Vagina (tissue), 2 donors: ENCODE results near the gene SLC12A5. TPM values are rescaled to one million over a fixed set of nuclear protein-coding genes. Genes with fewer than 3 reads are reported as not detected.
"Not testable (repeated sequence)": the region's sequence is repeated elsewhere in the genome, so short reads cannot be mapped to it uniquely, and the experiment has no call there.

Source experiments
- DNase-seq, 2 donors: peaks; one replicate each; pipeline ENCODE4 v3.0.0-alpha.2; 2017; ENCODE audit errors: extremely low spot score in 2 of 2
- H3K27ac ChIP-seq: fragments of 200-600 bp; sonication (generic); one replicate; pipeline ENCODE4 v1.5.1; 2019
- H3K27me3 ChIP-seq: fragments of 200-600 bp; sonication (generic); one replicate; pipeline ENCODE4 v1.5.1; 2019
- H3K36me3 ChIP-seq, 2 donors: fragments of 200-600 bp; sonication (generic); one replicate each; pipeline ENCODE4 v1.5.1; 2017 to 2019
- H3K4me1 ChIP-seq: fragments of 200-600 bp; sonication (generic); one replicate; pipeline ENCODE4 v1.5.1; 2019
- H3K4me3 ChIP-seq, 2 donors: fragments of 200-600 bp; sonication (generic); 1 replicate in 1 of 2; 2 replicates in 1 of 2; pipeline ENCODE4 v1.5.1; 2016 to 2019
- H3K9me3 ChIP-seq: fragments of 200-600 bp; sonication (generic); one replicate; pipeline ENCODE4 v1.5.1; 2019
- CTCF ChIP-seq, 3 experiments: fragments of 450-650 bp in 2 of 3; fragments of 200-600 bp in 1 of 3; sonication (generic) in 1 of 3; IDR thresholded peaks; one replicate each; pipeline ENCODE4 v1.5.1; 2017 to 2019; ENCODE audit warnings: antibody characterized with exemption in 3 of 3, mild to moderate bottlenecking in 2 of 3, moderate library complexity in 2 of 3
- POLR2A ChIP-seq, 2 donors: fragments of 450-650 bp; IDR thresholded peaks; one replicate each; pipeline ENCODE4 v1.6.1; 2017; ENCODE audit warnings: antibody characterized with exemption in 2 of 2, mild to moderate bottlenecking in 2 of 2, moderate library complexity in 2 of 2
- POLR2AphosphoS5 ChIP-seq, 2 donors: sonication (generic); formaldehyde crosslinking; IDR thresholded peaks; one replicate each; pipeline ENCODE4 v1.9.0; 2017; ENCODE audit warnings: antibody characterized with exemption in 2 of 2, mild to moderate bottlenecking in 2 of 2, low read depth in 1 of 2; ENCODE audit not compliant: insufficient read depth in 1 of 2
- intact Hi-C: fragments of 100-400 bp; cut with DNase I; formaldehyde crosslinking; loops from one replicate; pipeline ENCODE4 v1.15.1; 2023
- total RNA-seq: library from RNA; depleted of rRNA; stranded (reverse); fragments of >200 nt; gene quantifications from one replicate; pipeline ENCODE4 v1.2.3, GENCODE V29; 2016

SLC12A5 gene
- total RNA-seq, 1 donor from 2014 or later, result not detected

GRCh38 chr20:46099491-46100287 lies 70.7 kb downstream of the SLC12A5 start:
- Histone ChIP-seq H3K4me3 (no peak overlapping the region), H3K36me3 (no peaks in the 10 kb centered on the region), H3K9me3 (no peaks in the 10 kb centered on the region), H3K27ac (no peak overlapping the region), H3K4me1 (peaks cover 8% of the 10 kb centered on the region), H3K27me3 (no peaks in the 10 kb centered on the region)
- TF ChIP-seq CTCF (IDR thresholded peaks at IDR 0.05), result no peak
- TF ChIP-seq POLR2AphosphoS5 (IDR thresholded peaks at IDR 0.05; ENCODE audit: insufficient read depth in 1 of 2, low read depth in 1 of 2), result no peak
- no peak for TF ChIP-seq POLR2A (IDR thresholded peaks at IDR 0.05)
- no peak for DNase-seq
- intact Hi-C loops, result no loop called here

- DNase-seq, H3K4me1 ChIP-seq, H3K36me3 ChIP-seq, H3K4me3 ChIP-seq, intact Hi-C loops, H3K27ac ChIP-seq, H3K9me3 ChIP-seq, H3K27me3 ChIP-seq: not testable (repeated sequence)
Measured at GRCh38 chr20:46100444-46100843, 71.4 kb downstream of the SLC12A5 start.

GRCh38 chr20:46100988-46101387 lies 72.0 kb downstream of the SLC12A5 start:
- H3K27me3 ChIP-seq, result no peaks in the 10 kb centered on the region
- H3K36me3 ChIP-seq, result no peaks in the 10 kb centered on the region
- H3K9me3 ChIP-seq, result no peaks in the 10 kb centered on the region
- peaks cover 8% of the 10 kb centered on the region for H3K4me1 ChIP-seq
- DNase-seq, result no peak
- no peak for TF ChIP-seq POLR2AphosphoS5 (IDR thresholded peaks at IDR 0.05; ENCODE audit: insufficient read depth in 1 of 2, low read depth in 1 of 2)
- TF ChIP-seq POLR2A (IDR thresholded peaks at IDR 0.05), result no peak
- TF ChIP-seq CTCF (IDR thresholded peaks at IDR 0.05), result no peak
- no peak overlapping the region for H3K27ac ChIP-seq
- no peak overlapping the region for H3K4me3 ChIP-seq
- intact Hi-C loops, result no loop called here

- intact Hi-C loops, result no loop called here
- Histone ChIP-seq H3K9me3 (no peaks in the 10 kb centered on the region), H3K27ac (no peak overlapping the region), H3K4me1 (peaks cover 8% of the 10 kb centered on the region), H3K27me3 (no peaks in the 10 kb centered on the region), H3K4me3 (no peak overlapping the region), H3K36me3 (no peaks in the 10 kb centered on the region)
- TF ChIP-seq POLR2AphosphoS5 (IDR thresholded peaks at IDR 0.05; ENCODE audit: insufficient read depth in 1 of 2, low read depth in 1 of 2) (no peak), POLR2A (IDR thresholded peaks at IDR 0.05) (no peak), CTCF (IDR thresholded peaks at IDR 0.05) (no peak)
- DNase-seq, result no peak
Measured at GRCh38 chr20:46101957-46102356, 72.9 kb downstream of the SLC12A5 start.

- intact Hi-C loops, result no loop called here
- H3K27ac ChIP-seq, result no peak overlapping the region
- H3K4me1 ChIP-seq, result peaks cover 8% of the 10 kb centered on the region
- DNase-seq, result no peak
- H3K4me3 ChIP-seq, result no peak overlapping the region
- H3K36me3 ChIP-seq, result no peaks in the 10 kb centered on the region
- no peak for TF ChIP-seq POLR2A (IDR thresholded peaks at IDR 0.05)
- no peak for TF ChIP-seq POLR2AphosphoS5 (IDR thresholded peaks at IDR 0.05; ENCODE audit: insufficient read depth in 1 of 2, low read depth in 1 of 2)
- TF ChIP-seq CTCF (IDR thresholded peaks at IDR 0.05), result no peak
- H3K27me3 ChIP-seq, result no peaks in the 10 kb centered on the region
- no peaks in the 10 kb centered on the region for H3K9me3 ChIP-seq
Measured at GRCh38 chr20:46102940-46103339, 73.9 kb downstream of the SLC12A5 start.
